ENCODE data around the gene KIAA0040.

DNA sequence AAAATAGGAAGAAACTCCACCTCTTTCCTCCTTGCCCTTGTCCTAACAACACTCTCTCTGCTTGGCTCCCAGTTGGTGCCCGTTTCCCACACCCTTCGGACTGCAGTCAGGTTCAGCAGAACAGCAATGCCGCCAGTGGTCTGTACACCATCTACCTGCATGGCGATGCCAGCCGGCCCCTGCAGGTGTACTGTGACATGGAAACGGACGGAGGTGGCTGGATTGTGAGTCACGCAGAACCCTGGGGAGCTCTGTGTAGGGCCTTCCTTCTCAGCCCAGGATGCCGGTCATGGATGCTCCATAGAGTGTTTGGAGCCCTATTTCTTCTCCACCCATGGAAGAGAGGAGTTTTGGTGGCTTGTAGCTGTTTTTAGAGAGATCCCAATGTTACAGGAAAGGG lies 64.1 kb downstream of the KIAA0040 start:
- TF ChIP-seq, protein P1, sequence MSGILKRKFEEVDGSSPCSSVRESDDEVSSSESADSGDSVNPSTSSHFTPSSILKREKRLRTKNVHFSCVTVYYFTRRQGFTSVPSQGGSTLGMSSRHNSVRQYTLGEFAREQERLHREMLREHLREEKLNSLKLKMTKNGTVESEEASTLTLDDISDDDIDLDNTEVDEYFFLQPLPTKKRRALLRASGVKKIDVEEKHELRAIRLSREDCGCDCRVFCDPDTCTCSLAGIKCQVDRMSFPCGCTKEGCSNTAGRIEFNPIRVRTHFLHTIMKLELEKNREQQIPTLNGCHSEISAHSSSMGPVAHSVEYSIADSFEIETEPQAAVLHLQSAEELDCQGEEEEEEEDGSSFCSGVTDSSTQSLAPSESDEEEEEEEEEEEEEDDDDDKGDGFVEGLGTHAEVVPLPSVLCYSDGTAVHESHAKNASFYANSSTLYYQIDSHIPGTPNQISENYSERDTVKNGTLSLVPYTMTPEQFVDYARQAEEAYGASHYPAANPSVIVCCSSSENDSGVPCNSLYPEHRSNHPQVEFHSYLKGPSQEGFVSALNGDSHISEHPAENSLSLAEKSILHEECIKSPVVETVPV (CRISPR knock-in tag; IDR thresholded peaks at IDR 0.05), result no peak
- TF ChIP-seq, protein P2, sequence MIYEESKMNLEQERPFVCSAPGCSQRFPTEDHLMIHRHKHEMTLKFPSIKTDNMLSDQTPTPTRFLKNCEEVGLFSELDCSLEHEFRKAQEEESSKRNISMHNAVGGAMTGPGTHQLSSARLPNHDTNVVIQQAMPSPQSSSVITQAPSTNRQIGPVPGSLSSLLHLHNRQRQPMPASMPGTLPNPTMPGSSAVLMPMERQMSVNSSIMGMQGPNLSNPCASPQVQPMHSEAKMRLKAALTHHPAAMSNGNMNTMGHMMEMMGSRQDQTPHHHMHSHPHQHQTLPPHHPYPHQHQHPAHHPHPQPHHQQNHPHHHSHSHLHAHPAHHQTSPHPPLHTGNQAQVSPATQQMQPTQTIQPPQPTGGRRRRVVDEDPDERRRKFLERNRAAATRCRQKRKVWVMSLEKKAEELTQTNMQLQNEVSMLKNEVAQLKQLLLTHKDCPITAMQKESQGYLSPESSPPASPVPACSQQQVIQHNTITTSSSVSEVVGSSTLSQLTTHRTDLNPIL (CRISPR knock-in tag; IDR thresholded peaks at IDR 0.05; ENCODE audit: low read depth), result no peak
- TF ChIP-seq TOX (CRISPR knock-in tag; IDR thresholded peaks at IDR 0.05; ENCODE audit: borderline replicate concordance), result no peak
- TF ChIP-seq PPARA (CRISPR knock-in tag; IDR thresholded peaks at IDR 0.05; ENCODE audit: borderline replicate concordance), result no peak
- TF ChIP-seq PATZ1 (CRISPR knock-in tag; IDR thresholded peaks at IDR 0.05; ENCODE audit: borderline replicate concordance), result no peak
- TF ChIP-seq RARB (CRISPR knock-in tag; IDR thresholded peaks at IDR 0.05), result no peak
- no peak for TF ChIP-seq GLIS3 (CRISPR knock-in tag; IDR thresholded peaks at IDR 0.05)
- no peak for TF ChIP-seq ZFP3 (CRISPR knock-in tag; IDR thresholded peaks at IDR 0.05)
- TF ChIP-seq TCF4 (CRISPR knock-in tag; IDR thresholded peaks at IDR 0.05; ENCODE audit: borderline replicate concordance), result no peak
- no peak for TF ChIP-seq ISL1 (CRISPR knock-in tag; IDR thresholded peaks at IDR 0.05)
- no peak for TF ChIP-seq TSHZ2 (CRISPR knock-in tag; IDR thresholded peaks at IDR 0.05)
